Midbrain (tissue), 1 donor: Measurements from ENCODE around the gene UBE2L3.
"Not testable (repeated sequence)": the region's sequence is repeated elsewhere in the genome, so short reads cannot be mapped to it uniquely, and the experiment has no call there.

Experiments used
- DNase-seq: peaks from one replicate; lab custom pipeline; 2025; lab: John Stamatoyannopoulos, UW

The UBE2L3 gene

DNA sequence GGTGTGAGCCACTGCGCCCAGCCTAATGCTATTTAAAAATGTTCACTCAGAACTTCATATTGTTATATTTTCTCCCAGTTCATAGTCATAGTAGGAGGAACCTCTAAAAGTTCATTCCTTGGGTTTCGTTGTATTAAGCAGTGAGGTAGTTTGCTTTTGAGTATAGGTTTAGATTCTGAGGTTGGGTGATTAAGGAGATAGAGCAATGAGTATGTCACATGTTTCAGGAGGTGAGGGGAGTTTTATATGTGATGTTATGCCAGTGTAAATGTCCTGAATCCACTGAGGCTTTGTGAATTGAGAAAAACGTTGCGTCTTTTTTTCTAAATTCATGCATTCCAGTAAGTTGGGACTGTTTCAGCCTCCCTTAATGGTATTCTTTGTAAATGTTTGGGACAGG, 4.2 kb downstream of the UBE2L3 start:
- DNase-seq = no peak

DNA sequence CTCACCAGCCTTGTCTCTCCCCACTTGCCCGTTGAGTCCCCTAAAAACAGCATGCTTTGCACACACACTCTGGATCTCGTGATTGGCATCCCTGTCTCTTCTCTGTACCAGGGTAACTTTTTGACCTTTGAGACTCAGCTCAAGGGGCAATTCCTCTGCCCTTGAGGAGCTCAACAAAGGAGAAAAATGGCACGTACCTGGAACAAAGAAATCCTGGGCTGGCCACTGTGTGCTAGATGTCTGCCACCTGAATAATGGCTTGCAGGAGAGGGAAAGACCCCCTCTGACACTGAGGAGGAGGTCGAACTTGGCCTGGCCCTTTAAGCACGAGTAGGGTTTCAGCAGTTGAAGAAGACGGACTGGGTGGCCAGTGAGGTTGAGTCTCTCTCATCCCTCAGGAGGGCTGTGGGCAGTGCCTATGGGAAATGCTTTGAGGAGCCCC, 5.8 kb downstream of the UBE2L3 start:
- DNase-seq = no peak

DNA sequence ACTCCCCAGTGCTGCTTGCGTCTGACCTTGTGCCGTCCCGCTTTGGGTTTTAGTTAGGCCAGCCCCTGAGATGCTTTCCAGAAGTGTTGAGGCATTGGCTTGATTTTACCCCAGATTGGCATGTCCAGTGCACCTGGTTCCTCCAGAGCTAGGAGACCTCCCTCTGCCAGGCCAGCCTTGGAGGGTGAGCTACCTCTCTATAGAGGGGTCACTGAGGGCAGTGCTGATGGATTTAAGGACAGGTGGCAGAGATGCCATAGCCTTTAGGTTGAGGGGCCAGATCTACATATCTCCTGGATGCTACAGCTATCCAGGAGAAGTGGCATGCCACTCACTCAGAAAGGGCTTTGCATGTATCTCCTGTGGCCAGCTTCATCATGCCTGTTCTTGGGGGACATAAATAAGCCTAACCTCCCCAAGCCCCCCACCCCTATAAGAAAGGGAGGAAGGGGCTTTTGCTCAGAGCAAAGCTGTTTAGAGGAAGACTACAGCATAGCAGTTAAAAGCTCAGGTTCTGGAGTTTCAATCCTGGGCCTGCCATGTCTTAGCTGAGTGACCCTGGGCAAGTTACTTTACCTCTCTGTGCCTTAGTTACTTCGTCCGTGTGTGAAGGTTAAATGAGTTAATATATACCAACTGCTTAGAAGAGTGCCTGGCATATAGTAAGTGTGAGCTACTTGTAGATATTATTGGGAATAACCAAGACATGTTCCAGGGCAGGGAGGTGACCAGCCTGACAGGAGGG, 6.4 kb downstream of the UBE2L3 start:
- DNase-seq = no peak

DNA sequence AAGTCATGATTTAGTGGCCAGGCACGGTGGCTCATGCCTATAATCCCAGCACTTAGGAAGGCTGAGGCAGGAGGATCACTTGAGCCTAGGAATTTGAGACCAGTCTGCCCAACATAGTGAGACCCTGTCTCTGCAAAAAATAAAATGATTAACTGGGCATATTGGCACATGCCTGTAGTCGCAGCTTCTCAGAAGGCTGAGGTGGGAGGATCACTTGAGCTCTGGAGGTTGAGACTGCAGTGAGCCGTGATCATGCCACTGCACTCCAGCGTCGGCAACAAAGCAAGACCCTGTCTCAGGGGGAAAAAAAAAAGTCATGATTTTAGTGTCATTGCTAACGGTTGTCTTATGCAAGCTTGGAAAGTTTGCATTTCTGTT, 11.9 kb downstream of the UBE2L3 start:
- DNase-seq = no peak

DNA sequence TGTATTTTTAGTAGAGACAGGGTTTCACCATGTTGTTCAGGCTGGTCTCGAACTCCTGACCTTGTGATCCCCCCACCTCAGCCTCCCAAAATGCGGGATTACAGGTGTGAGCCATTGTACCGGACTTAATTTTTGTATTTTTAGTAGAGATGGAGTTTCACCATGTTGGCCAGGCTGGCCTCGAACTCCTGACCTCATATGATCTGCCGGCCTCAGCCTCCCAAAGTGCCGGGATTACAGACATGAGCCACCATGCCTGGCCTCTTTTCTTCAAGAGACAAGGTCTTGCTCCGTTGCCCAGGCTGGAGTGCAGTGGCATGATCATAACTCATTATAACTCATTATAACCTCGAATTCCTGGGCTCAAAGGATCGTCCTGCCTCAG, 13.1 kb downstream of the UBE2L3 start:
- not testable (repeated sequence) for DNase-seq

DNA sequence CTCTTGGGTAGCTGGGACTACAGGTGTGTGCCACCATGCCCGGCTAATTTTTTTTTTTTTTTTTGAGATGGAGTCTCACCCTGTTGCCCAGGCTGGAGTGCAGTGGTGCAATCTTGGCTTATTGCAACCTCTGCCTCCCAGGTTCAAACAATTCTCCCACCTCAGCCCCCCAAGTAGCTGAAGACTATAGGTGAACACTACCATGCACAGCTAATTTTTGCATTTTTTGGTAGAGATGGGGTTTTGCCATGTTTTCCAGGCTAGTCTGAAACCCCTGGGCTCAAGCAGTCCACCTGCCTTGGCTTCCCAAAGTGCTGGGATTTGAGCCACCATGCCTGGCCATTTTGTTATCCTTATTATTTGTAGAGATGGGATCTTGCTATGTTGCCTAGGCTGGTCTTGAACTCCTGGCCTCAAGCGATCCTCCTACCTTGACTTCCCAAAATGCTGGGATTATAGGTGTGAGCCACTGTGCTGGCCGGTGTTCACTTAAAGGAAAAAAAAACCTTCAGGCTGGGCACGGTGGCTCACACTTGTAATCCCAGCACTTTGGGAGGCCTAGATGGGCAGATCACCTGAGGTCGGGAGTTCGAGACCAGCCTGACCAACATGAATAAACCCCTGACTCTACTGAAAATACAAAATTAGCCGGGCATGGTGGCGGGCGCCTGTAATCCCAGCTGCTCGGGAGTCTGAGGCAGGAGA, 13.6 kb downstream of the UBE2L3 start:
- not testable (repeated sequence) for DNase-seq

DNA sequence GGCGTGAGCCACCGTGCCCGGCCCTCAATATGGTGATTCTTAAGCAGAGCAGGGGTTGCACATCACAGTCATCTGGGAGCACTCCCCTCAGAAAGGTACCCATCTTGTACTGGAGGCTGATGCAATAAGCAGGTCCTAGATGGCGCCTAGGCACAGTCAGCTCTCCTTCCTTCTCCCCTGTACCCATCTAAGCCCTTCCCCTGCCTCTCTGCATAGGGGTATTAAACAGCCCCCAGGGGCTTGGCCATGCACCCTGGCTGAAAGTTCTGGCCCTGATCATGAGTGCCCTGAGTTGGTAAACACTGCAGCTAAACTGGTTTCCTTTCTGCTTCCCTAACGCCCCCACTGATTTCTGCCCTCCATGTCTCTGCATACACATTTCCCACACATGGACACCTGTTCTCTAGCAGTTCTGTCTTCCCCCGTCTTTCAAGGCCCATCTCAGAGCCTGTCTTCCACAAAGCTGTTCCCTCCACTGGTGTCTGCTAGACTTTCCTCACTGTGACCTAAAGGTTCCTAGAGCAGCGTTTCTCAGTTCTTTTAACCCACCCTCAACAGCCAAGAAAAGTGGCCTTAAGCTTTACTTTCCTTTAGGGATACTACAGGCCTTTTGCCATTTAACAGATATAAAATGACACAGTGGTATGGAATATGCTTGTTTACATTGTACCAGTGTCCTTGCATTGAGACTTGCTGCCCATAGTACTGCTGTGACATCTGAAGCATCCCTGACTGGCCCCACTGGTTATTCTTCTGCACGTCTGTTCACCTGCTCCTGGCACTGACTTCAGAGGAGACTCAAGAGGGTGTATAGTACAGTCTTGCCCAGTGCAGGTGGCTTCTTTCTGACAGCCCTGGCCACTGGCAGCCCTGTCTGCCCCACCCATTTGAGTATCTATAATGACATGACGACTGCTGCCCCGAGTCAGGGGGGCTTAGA, 15.6 kb downstream of the UBE2L3 start:
- DNase-seq = no peak

DNA sequence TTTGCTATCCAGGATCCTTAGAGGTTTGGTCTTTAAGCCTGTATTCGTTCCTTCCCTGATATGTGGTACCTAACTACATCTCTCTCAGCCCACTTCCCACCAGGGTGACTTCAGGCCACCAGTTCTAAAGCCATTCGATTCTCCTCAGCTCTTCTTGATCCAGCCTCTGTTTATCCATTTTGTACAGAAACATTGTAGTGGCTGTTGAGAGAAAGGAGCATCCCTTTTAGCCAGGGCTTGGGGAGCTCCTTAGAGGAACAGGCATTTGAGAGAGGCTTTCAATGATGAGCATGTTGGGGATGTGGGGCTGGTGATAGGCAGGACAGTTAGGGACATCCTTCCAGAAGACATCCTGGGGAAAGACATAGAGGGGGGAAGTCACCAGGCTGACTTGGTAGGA, 17.9 kb downstream of the UBE2L3 start:
- no peak for DNase-seq

DNA sequence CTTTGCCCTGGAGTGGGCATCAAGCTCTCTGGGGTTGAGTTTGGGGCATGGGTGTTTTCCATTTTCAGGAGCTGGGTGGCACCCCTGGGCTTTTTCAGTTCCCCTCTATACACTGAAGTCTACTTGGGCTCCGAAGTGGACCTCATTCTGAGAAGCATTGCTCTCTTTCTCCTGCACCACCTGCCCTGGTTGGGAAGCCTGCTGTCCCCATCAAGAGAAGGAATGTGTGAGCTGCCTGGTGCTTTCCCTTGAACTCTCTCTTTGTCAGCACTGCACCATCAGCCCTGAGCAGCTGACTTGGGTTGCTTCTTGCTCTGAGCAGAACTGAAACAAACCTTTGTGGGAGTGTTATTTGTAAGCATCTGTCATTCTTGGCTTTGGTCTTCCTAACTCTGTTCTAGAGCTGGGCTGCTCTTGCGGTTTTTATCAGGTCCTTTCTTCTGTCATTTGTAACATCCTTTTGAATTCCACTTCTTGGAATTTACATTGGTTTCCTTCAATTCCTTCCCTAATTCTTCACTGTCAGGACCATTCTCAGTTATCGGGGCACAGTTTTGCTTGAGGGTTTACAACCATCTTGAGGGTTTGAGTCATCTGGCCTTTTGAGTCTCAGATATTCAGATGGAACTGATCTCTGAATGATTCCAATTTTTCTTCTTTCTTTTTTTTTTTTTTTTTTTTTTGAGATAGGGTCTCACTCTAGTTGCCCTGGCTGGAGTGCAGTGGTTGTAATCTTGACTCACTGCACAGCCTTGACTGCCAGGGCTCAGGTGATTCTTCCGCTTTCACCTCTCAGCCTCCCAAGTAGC, 20.5 kb downstream of the UBE2L3 start:
- peak; percentile 54 for DNase-seq

DNA sequence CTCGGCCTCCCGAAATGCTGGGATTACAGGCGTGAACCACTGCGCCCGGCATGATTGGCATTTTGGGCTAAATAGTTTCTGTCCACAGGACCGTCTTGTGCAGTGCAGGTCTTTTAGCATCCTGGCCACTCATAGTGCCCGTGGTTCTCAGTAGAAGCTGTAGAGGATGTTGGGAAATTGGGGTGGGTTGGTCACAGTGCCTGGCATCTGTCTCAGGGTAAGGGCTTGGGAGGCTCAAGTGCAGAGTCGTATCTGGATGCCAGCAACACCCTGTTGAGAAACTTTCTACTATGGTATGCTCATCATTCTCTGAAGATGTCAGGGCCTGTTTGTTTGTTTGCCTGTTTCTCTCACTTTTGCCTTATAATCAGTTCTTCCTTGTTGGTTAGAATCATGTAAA, 21.9 kb downstream of the UBE2L3 start:
- no peak for DNase-seq

DNA sequence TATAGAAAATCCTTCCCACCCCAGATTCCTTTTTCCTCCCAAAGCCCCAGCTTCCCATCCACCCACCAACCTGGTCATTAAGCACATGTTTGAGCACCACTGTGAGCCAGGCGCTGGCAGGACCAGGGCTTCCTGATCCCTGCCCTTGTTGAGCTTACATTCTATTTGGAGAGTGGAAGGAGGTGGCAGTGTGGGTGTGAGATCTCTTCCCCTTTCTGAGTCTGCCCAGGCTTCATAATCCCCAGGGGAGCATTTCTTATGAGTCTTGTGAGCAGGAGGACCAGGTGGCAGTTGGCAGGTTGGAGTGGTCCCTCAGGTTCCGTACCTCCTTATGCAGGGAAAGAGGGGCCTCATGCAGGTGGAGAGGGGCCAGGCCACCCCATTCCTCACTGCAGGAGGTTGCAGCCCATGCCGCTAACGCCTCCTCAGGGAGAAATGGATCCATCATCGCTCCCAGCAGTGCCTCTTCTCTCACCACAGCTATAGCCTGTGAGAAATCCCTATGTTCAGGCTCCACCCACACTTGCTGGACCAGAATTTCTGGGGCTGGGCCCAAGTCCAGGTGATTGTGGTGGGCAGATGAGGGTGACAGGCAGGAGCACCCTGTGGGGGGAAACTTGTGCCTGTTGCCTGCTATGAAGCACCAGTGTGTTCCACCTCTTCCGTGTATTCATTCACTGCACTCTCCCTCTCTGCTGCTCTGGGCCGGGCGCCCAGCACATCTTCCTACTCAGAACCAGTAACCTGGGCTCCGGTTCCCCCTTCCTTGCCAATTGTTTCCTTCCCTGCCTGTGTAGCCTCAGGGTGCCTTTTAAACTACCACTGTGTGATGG, 23.5 kb downstream of the UBE2L3 start:
- DNase-seq = no peak

DNA sequence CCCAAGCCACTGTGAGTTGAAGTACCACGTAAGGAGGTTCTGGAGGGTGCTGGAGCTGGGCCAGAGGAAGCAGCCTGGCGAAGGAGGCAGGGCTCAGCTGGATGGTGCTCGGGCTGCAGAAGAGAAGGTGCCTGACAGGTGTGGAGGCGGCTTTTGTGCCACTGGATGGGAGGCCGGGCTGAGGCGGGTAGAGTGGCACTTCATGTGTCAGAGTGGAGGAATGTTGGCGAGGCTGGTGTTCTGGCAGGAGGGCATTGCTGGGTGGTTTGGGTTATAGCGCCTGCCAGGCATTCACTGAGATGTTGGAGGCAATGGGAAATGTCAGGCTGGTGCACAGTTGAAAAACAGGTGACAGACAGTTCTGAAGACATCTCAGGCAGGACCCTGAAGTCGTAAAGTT, 24.2 kb downstream of the UBE2L3 start:
- no peak for DNase-seq

DNA sequence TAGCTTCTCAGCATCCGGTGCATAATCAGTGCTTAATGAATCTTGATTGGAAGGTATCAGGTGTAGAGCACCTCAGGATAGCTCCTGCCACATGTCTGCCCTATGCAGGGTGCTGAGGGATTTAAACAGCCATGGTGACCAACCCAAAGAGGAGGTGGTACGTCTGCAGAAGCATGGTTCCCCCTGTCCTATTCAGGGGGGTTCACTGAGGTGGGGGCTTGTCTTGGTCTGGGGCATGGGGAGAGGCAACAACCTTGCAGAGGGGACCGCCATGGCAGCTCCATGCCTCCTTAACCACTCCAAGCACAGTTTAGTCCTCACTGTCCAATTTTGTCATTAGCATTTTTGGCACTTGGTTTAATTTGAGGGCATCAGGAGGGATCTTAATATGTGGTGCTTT, 24.9 kb downstream of the UBE2L3 start:
- DNase-seq = no peak

DNA sequence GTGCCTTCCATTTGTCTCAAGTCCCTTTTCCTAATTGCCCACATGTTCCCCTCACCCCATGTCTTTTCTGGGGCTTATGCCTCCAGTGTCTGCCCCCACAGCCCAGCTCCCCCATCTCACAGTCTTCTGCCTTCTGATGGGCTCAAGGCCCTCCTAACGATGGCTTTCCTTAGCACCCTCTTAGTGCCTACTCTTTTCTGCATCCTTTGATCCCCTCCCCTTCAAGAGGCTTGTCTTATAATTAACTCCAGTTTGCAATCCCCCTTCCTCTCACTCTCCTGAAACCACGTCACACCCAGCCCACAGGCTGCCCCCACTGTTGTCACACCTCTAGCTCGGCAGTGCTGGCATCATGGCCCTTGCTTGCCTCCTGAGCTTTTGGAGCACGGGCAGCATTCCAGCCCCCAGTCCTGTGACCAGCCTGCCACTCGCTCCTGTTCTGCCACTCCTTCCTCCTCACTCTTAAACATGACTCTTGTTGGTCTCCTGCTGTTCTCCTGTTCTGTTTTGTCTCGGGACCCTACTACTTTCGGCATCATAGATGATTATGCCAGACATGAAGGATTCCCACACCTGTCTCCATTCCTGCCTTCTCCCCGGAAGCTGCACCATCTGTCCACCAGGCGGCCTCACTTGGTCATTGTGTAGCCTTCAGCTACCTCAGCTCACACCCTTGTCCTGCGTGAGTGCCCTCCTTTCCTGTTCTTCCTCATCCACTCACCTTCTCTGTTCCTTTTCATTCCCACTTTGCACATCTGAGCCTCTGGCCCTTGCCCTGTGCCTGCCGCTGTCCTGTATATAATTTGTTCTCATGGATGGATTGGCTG, 26.1 kb downstream of the UBE2L3 start:
- no peak for DNase-seq

DNA sequence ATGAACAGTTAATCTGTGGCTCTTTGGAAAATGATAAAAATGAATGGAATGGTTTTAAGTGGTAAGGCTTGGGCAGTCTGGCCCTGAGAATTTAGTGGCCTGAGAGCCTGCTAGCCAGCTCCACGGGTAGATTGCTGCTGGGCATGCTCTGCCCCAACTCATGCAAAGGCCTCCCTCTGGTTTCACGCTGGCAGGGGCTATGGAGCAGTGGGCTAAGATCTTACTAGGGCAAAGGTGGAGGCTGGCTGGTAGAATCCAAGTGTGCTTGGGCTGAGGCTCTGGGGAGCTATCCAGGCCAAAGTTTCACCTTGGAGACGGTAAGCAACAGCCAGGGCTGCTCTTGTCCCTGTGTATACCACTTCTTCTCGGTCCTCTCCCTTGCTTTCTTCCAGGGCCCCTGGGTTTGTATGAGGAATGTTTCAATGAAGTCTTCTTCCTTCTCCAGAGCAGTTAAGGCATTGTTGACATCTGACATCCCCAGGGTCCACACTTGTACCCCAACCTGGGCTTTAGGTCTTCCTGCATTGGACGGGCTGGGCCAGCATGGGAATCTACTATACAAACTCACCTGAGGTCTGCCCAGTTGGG, 27.4 kb downstream of the UBE2L3 start:
- peak; percentile 24 for DNase-seq

DNA sequence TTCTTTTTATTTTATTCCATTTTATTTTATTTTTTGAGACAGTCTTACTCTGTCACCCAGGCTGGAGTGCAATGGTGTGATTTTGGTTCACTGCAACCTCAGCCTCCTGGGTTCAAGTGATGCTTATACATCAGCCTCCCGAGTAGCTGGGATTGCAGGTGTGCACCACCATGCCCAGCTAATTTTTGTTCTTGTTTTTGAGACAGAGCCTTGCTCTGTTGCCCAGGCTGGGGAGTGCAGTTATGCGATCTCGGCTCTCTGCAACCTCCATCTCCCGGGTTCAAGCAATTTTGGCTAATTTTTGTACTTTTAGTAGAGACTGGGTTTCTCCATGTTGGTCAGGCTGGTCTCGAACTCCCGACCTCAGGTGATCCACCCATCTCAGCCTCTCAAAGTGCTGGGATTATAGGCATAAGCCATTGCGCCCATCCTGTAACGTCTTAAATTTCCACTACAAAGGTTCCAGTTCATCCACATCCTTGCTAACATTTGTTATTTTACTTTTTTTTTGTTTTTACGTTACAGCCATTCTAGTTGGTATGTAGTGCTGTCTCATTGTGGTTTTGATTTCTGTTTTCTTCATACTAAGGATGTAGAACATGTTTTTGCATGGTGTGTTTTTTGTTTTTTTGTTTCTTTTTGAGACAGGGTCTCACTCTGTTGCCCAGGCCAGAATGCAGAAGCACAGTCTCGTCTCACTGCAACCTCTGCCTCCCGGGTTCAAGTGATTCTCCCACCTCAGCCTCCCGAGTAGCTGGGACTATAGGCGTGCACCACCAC, 29.0 kb downstream of the UBE2L3 start:
- DNase-seq = not testable (repeated sequence)

DNA sequence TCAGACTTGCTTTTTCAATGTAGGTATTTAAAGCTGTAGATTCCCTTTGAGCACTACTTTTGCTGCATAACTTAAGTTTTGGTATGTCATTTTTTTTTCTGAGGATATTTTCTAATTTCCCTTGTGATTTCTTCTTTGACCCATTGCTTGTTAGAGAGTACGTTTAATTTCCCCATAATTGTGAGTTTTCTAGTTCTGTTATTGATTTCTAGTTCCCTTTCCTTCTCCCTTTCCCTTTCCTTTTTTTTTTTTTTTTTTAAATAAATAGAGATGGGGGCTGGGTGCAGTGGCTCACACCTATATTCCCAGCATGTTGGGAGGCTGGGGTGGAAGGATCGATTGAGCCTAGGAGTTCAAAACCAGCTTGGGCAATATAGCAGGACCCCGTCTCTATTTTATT, 30.8 kb downstream of the UBE2L3 start:
- no peak for DNase-seq

DNA sequence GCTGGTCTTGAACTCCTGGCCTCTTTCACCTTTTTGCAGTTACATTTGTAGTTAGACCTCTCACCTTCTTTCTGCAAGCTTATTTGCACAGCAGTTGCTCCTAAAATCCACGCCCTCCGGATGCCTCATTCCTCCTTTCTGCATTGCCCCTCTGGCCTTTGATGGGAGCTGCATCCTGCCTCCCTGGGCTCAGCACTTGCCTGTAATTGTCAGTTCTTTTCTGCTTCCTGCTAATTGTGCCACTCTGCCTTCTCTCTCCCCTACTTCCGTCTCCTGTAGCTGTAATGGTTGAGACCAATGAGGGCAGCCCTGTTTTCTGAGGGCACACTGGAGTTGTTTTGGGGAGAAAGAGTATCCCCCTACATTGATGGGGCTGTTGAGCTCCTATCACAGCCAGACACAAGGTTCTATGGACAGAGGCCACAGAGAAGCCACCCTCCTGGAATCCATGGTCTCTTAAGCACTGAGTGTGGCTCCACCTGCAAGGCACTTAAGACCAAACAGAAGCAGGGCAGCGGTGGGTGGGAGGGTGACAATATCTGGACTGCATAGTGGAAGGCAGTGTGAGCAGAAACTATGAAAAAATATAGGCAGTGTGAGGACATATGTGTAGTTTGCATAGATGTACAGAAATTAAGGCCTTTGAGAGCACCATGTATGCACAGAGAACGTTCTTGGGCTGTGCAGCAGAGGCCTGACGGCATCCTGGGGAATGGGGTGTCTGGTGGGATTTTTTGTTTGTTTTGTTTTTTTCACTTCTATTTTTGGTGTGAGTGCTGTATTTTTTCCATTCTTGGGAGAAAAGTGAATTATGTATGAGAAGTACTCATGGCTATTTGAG, 31.8 kb downstream of the UBE2L3 start:
- DNase-seq = no peak
